Muscle of leg (tissue), 11 donors: ENCODE measurements around the gene ITGA2. TPM values are rescaled to one million over a fixed set of nuclear protein-coding genes. Genes with fewer than 3 reads are reported as not detected.

Experiments
- DNase-seq: peaks from one replicate; pipeline ENCODE4 v3.0.0; 2013
- H3K27ac ChIP-seq: one replicate; pipeline ENCODE4 v1.5.1; 2013; ENCODE audit warnings: mild to moderate bottlenecking, low read length, control low read depth
- H3K27me3 ChIP-seq: one replicate; pipeline ENCODE4 v1.6.1; 2013; ENCODE audit warnings: low read length; ENCODE audit not compliant: control insufficient read depth, insufficient read depth
- H3K36me3 ChIP-seq: one replicate; pipeline ENCODE4 v1.6.1; 2013; ENCODE audit warnings: low read length; ENCODE audit not compliant: control insufficient read depth, insufficient read depth
- H3K4me1 ChIP-seq: one replicate; pipeline ENCODE4 v1.6.1; 2013; ENCODE audit warnings: low read length; ENCODE audit not compliant: control insufficient read depth, insufficient read depth
- H3K4me3 ChIP-seq: one replicate; pipeline ENCODE4 v1.5.1; 2013; ENCODE audit warnings: low read length, control low read depth
- H3K9me3 ChIP-seq: replicated peaks from 2 replicates; pipeline ENCODE4 v1.6.1; 2013; ENCODE audit warnings: low read depth, low read length; ENCODE audit not compliant: control insufficient read depth
- WGBS: methylation state at CpG from one replicate; pipeline ENCODE4 v1.1.5; 2013; ENCODE audit warnings: missing lambda C conversion rate; ENCODE audit not compliant: insufficient coverage; 5-methylcytosine and 5-hydroxymethylcytosine counted together
- polyA plus RNA-seq, 8 donors: library from polyadenylated mRNA; unstranded; fragments of 120-200 nt; gene quantifications; one replicate each; pipeline versions ENCODE4 v1.2.1 to v1.2.3, GENCODE V29; 2013; ENCODE audit warnings: inconsistent platforms in 1 of 8, low replicate concordance in 1 of 8; ENCODE audit not compliant: insufficient read length in 8 of 8, insufficient read depth in 1 of 8
- total RNA-seq: library from RNA; stranded (reverse); fragments of 120-200 nt; gene quantifications from one replicate; pipeline ENCODE4 v1.2.4, GENCODE V29; 2013

Gene ITGA2
- total and polyA plus RNA-seq, 9 donors = 6.0 to 27.7 (median 9.5) TPM

- no peak for DNase-seq
- Histone ChIP-seq H3K27me3 (no peaks in the 10 kb centered on the region), H3K4me3 (no peak overlapping the region), H3K27ac (no peak overlapping the region), H3K9me3 (no peaks in the 10 kb centered on the region), H3K4me1 (no peaks in the 10 kb centered on the region), H3K36me3 (no peaks in the 10 kb centered on the region)
- WGBS = no CpG with 5 or more reads among the region's 1 CpG
Measured at GRCh38 chr5:53127107-53127506, 138.0 kb downstream of the ITGA2 start.

GRCh38 chr5:53128481-53128880 is 139.3 kb downstream of the ITGA2 start:
- H3K27me3 ChIP-seq = no peaks in the 10 kb centered on the region
- no peak for DNase-seq
- H3K9me3 ChIP-seq = no peaks in the 10 kb centered on the region
- no peaks in the 10 kb centered on the region for H3K36me3 ChIP-seq
- WGBS = 100% methylated on average over 1 of the region's 1 CpG
- no peak overlapping the region for H3K27ac ChIP-seq
- H3K4me3 ChIP-seq = no peak overlapping the region
- H3K4me1 ChIP-seq = no peaks in the 10 kb centered on the region

- WGBS = 80% methylated on average over 1 of the region's 2 CpGs
- DNase-seq = no peak
- Histone ChIP-seq H3K27ac (no peak overlapping the region), H3K27me3 (no peaks in the 10 kb centered on the region), H3K36me3 (no peaks in the 10 kb centered on the region), H3K4me3 (no peak overlapping the region), H3K4me1 (no peaks in the 10 kb centered on the region), H3K9me3 (no peaks in the 10 kb centered on the region)
Measured at GRCh38 chr5:53130266-53130665, 141.1 kb downstream of the ITGA2 start.

- no CpG with 5 or more reads among the region's 1 CpG for WGBS
- H3K27ac ChIP-seq = no peak overlapping the region
- H3K4me1 ChIP-seq = no peaks in the 10 kb centered on the region
- H3K4me3 ChIP-seq = no peak overlapping the region
- no peaks in the 10 kb centered on the region for H3K27me3 ChIP-seq
- no peaks in the 10 kb centered on the region for H3K9me3 ChIP-seq
- no peak for DNase-seq
- no peaks in the 10 kb centered on the region for H3K36me3 ChIP-seq
Measured at GRCh38 chr5:53133020-53133419, 143.9 kb downstream of the ITGA2 start.

Other genes with a start within 250 kb of the ITGA2 start
- 36.5 TPM for gene ITGA1, start 201.4 kb upstream of the ITGA2 start, total RNA-seq
- 10 to 100 TPM; 11.5 to 29.1 (median 20.9) TPM for gene ITGA1, start 201.4 kb upstream of the ITGA2 start, polyA plus RNA-seq
- gene PELO, start 201.4 kb upstream of the ITGA2 start, total RNA-seq = 17.0 TPM
- gene PELO, start 201.4 kb upstream of the ITGA2 start, polyA plus RNA-seq = 10 to 100 TPM; 11.5 to 17.9 (median 14.9) TPM
- gene MOCS2, start 120.4 kb downstream of the ITGA2 start, total RNA-seq = 51.8 TPM
- gene MOCS2, start 120.4 kb downstream of the ITGA2 start, polyA plus RNA-seq = 10 to 100 TPM; 39.6 to 49.9 (median 42.7) TPM